HG03565 (cell line): ENCODE results near the gene PXDN.
A peak's percentile ranks its signal among the peaks of the same experiment; 100 is the strongest.

Experiments
- ATAC-seq: cut with Tn5 transposase; IDR thresholded peaks from one replicate; pipeline ENCODE4 v1.9.1; 2021; ENCODE audit warnings: mild to moderate bottlenecking, moderate library complexity; ENCODE audit not compliant: unreplicated experiment

The PXDN gene

DNA sequence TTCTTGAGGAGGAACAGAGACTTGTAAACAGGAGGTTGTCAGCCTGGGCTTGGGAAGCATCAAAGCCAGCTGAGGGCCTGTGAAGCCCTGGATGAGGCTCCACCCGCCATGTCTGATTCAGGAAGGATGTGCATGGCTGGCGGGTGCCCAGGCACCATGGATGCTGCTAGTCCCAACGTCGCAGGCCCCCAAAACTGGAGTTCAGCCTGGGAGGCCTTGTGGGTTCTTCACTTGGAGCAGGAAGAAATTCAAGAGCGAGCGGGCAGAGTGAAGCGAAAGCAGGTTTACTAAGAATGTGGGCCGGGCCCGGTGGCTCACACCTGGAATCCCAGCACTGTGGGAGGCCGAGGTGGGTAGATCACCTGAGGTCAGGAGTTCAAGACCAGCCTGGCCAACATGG lies 12.1 kb upstream of the PXDN start:
- no peak for ATAC-seq

DNA sequence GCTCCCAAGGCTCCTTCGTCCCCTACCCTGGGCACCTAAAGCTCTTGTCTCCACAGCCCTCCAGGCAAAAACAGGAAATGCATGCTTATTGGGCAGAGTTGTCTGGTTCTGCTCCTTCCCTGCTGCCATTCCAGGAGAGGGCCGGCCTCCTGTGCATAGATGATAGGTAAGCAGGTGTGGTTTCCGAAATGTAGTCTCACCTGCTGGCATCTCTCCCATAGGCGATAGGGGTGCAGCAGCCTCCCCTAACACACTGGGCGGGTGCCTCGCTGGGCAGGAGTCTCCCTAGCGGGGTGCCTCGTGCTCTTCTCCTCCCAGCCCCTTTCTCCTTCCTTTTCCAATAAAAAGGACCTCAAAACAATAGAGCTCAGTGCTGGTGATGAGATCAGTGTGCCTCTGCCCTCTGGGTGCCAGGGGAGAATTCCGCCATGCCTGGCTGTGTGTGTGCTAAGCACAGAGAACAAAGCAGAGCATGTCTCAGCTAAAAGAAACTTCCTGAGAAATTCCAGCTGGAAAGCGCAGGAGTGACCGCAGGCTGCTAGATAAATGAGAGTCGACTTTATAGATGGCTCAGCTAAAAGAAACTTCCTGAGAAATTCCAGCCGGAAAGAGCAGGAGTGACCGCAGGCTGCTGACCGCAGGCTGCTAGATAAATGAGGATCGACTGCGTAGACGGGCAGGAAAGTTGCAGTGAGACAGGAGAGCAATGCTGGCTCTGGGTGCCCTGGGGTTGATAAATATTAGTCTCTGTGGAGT lies 11.3 kb upstream of the PXDN start:
- ATAC-seq = no peak

DNA sequence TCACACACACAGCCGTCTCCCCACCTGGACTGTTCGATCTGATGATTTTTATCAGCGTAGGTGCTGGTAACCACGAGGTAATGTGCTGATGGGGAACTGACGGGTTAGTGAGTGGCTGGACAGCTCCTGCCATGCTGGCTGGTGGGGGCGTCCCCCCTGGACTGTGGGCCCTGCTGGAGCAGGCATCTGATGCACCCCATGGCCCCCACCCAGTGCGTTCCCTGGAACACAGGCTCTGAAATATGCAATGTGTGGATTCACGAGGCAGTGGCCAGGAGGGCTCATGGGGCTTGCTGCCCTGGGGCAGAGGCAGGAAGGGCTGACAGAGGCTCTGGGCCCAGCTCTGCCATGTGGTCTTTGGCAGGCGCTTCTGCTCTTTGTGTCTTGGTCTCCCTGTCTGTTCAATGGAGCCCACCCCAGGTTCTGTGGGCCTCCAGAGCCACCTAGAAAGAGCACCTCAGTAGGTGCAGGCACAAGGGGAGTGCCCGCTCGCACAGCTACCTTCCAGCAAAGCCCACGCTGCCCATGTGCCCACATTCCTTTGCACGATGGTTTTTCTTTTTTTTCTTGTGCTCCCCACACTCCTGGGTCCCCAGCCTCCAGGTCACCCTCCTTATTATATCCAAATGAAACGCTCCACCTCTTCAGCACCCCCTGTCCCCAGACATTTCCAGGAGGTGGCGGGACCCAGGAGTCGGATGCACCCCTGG lies 10.3 kb upstream of the PXDN start:
- ATAC-seq = no peak

DNA sequence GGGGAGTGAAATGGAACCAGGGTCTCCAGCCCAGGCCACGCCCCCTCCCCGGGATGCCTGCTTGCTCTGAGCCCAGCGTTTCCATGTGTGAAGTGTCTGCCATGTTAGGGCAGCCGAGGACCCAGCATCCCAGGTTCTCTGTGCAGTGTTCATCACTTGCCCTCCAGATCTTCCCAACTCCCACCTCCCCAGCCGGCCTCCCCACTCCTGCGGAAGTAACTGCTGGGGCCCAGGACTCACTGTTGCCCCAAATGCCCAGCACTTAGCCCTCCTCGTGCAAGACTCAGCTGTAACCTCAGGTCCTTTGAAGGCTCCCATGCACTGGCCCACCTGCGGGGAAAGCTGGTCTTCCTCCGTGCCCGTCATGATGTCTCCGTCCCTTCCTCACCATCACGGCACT lies 9.7 kb upstream of the PXDN start:
- no peak for ATAC-seq

DNA sequence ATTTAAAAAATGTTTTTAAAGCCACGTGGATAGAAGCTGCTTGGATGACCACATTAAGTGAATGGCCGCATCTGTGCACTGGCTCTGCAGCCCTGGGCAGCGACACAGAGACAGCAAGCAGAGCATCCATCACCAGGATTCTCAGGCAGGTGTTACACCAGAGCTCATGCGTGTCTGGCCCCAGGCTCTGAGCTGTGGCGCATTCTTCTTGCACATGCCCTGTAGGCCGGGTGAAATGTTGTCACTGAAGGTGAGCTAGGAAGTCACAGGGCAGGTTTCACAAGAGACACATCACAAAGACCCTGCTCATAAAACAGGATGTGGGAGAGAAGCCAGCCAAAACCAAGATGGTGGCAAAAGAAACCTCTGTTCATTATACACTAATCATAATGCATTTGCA lies 8.4 kb upstream of the PXDN start:
- ATAC-seq = no peak

DNA sequence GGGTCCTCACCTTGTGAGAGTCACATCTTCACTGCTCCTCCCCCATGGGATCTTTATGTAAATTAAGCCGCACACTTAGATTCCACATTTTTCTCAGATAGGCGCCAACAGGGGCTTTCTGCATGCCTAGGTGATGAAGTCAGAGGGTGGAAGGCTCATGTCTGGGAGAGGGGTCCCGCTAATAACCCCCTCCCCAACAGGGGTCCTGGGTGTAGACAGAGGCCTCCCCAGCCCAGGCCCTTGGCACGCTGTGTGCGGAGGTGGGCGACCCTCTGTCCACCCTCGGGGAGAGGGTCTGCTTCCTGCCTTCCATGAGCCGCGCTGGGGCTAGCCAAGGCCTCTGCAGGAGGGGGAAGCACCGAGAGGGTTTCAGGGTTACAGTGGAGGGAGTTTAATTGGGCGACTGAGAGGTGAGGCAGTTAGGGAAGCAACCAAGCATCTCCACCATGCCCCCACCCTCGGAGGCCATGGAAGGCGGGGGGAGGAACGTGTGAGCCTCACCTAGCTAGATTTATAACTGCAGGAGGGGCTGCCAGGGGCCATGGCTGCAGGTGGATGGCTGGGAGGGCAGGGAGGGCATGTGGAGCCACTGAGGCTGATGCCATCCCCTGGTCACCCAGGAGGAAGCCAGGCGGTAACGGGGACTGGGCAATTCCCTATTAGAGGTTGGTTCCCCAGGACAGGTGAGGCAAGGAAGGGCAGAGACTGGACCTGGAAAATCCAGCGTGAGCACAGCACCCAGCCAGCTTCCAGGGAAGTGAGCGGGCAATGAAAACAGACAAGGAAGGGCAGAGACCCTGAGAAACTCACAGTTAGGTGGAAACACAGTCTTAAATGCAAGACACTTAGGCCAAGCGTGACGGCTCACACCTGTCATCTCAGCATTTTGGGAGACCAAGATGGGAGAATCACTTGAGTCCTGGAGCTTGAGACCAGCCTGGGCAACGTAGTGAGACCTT lies 7.7 kb upstream of the PXDN start:
- ATAC-seq = no peak

DNA sequence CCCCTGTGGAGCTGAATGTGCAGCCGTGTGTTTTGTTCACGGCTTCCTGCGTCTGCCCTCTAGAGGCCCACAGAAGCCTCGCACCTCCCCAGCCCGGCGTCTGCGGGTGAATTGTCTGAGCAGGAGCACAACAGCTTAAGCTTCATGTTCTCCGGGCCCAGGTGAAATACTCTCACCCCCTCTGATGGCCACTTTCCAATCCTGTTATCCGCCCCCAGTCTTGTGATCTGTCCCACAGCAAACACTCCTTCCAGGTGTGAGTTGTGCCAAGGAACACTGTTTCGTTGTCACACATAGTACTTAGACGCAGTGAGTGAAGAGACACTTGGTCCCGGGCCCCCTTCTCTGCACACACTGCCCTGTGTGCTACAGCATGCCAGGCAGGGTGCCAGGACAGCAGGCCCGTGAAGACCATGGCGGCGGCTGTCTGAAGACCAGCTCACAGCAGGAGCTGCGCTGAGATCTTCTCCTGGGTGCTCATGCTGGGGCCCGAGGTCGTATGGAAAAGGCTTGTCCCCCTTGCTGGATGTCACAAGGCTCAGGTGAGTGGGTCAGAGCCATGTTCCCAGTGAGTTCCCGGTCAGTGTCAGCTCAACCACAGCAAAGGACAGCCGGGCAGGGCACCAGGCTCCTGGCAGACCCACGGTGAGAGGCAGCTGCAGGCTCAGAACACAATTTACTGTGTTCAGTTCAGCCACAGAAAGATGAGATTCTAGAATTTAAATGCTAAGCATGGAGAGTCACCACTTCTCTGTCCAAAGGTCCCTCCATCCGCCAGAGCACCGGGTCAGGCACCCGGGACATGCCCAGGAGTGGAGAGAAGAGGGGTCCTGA lies 6.8 kb upstream of the PXDN start:
- ATAC-seq = peak; percentile 69

DNA sequence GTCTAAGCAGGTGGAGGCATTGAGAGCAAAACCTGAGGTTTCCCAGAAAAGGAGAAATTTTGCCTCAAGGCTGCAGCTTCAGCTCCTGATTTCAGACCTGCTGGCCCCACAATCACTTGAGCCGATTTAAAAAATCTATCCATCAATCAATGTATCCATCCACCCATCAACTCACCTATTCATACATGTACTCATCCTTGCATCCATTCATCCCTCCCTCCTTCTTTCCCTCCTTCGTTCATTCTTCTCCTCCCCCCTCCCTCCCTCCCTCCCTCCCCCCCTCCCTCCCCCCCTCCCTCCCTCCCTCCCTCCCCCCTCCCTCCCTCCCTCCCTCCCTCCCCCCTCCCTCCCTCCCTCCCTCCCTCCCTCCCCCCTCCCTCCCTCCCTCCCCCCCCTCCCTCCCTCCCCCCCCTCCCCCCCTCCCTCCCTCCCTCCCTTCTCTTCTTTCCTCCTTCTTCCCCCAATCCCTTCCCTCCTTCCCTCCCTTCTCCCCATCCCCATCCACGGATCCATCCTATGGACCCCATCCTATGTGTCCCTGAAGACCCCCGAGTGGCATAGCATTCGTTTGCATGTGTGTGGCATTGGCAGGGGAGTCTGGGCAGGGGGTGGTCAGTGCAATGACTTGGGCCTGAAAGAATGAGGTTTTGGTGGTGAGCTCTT lies 6.1 kb upstream of the PXDN start:
- ATAC-seq = no peak

DNA sequence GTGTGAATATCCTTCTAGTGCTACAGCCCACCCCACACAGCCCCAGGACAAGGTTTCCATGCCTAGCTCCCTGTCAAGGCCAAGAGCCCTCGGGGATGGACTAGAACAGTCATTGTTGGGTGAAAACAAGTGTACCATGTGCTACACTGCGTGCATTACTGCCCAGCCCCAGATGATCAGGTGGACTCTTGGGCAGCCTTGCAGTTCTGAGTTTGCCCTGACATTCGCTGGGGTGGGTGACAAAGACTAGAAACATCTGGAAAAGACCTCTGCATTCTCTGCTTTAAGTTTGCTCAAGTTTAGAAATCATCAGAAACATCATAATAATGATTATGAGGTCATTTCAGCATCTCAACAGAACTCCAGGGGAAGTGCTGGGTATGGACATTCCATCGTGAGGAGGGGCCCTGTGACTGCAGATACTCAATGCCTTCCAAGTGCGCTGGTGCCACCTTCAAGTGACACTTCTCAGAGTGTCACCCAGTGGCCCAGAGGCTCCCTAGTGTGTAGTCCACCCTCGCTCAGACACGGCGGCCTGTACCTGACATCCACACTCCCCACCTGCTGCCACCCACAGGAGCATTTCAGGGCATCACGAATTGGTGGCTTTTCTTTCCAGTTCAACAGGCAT lies 5.3 kb upstream of the PXDN start:
- ATAC-seq = no peak

DNA sequence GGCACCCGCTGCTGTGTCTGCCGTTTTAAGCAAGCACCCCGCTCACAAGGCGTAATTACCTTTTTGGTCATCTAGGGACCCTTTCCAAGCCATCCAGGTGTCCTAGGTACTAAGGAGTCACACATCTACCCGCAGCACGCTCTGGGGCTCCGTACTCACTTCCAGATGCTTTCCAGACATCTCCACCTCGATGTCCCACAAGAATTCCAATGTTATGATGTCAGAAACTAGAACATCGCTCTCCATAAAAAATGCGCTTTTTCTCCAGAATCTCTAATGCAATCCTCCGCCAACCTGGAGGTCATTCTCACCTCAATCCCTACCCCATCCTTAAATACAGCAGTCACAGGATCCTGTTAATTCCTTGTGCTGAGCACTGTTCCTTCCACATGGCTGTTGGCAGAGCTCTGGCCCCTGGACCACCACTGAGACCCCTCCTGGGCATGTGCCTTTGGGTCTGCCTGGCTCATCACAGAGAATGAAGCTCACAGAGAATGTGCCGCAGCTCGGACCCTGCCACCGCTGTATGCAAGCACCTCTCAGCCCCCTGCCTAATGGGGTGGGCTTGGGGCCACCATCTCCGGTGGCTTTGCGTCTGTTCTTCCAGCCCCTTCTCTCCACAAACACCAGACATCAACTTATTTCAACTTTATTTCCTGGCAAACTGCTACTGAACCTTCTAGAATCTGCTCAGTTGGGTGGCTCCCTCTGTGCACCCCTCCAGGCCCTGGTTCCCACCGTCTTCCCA lies 4.6 kb upstream of the PXDN start:
- ATAC-seq = no peak

DNA sequence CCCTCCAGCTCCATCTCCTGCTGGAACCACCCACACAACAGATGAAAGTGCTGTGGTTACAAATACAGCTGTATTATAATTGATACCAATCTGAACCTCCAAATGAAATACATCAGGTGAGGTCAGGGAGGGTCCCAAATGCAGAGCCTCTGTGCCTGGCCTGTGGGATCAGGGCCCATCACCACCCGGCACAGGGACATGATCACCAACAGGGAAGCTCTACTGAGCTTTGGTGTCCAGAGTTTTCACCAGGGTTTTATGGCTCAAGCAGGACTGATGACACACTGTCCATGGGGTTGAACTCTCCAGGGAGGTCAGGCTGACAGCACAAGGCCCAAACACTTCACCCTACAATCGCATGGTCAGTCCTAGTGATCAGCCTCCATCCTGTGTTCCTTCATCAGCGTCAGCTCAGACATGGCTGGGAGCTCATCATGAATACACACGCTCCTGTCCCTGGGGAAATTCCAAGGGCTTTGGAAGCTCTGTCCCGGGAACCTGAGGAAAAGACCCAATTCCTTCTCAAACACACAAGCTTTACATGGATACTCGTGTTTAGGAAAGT lies 3.9 kb upstream of the PXDN start:
- no peak for ATAC-seq

DNA sequence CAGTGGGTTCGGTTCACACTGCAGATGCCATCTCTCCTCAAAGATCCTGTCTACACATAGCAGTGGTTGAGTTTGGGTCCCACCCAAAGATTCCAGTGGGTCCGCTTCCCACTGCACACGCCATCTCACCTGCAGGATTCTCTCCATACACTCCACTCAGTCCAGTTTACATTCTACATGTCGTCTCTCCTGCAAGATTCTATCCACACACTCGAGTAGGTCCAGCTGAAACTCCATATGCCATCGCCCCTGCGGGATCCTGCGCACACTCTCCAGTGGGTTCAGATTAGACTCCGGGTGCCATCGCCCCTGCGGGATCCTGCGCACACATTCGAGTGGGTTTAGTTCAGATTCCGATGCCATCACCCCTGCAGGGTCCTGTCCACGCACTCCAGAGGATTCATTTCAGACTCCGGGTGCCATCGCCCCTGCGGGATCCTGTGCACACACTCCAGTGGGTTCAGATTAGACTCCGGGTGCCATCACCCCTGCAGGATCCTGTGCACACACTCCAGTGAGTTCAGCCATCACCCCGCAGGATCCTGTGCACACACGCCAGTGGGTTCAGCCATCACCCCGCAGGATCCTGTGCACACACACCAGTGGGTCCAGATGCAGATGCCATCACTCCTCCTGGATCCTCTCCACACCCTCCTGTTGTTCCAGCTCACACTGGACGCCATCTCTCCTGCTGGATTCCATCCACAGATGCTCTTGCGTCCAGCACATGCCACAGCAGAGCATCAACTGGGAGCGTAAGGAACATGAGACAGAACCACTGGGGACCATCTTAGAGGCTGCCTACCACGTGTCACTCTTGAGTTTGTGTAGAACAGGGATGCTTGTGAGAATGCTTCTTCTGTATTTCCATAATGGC lies 3.0 kb upstream of the PXDN start:
- no peak for ATAC-seq

DNA sequence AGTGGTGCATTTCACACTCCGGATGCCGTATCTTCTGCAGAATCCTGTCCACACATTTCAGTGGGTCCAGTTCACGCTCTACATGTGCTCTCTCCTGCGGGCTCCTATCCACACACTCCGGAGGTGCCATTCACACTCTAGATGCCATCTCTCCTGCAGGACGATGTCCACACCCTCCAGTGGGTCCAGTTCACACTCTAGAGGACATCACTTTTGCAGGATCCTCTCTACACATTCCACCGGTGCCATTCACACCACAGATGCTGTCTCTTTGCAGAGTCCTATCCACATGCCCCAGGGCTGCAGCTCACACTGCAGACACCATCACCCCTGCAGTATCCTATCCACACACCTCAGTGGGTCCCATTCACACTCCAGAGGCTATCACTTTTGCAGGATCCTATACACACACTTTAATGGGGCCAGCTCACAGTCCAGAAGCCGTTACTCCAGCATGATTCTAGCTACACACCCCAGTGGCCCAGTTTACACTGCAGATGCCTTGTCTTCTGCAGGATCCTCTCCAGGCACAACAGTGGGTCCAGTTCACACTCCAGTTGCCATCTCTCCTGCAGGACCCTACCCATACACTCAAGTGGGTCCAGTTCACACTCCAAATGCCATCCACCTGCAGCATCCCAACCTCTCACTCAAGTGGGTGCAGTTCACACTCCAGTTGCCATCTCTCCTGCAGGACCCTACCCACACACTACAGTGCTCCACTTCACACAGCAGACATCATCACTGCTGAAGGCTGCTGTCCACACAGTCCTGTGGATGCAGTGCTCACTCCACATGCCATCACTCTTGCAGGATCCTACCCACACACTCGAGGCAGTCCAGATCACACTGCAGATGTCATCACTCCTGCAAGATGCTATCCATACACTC lies 2.1 kb upstream of the PXDN start:
- ATAC-seq = no peak

DNA sequence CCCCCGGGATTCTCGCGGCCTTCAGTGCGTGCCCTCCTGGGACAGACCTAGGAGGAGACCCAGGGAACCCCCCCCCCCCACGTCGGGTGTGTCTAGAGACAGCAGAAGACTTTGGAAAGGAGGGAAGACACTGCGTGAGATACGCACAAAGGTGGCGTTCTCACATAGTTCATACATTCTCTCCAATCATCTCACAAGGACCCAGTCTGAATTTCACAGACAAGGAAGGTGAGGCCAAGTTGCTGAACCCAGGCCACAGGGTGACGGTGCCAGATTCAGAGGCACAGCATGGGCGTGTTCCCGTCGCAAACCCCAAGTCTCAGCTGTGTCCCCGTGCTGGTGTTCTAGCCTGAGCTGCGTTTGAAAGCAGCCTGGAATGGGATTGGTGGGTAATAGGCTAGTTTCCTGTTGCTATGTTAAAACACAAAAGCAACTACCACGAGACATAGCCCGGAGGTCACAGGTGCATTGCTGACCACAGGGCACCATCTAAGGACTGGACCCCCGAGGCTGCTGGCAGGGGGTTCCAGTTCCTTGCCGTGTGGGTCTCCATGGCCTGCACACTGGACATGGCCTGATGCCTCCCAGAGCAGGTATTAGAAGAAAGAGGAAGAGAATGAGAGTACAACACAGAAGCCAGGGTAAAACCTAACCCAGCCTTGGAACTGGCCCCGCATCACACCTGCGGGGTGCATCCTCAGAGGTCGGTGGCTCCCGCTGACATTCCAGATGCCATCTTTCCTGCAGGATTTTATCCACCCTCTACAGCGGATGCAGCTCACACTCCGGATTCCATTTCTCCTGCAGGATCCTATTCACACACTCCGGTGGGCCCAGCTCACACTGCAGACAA lies 1.1 kb upstream of the PXDN start:
- ATAC-seq = no peak

DNA sequence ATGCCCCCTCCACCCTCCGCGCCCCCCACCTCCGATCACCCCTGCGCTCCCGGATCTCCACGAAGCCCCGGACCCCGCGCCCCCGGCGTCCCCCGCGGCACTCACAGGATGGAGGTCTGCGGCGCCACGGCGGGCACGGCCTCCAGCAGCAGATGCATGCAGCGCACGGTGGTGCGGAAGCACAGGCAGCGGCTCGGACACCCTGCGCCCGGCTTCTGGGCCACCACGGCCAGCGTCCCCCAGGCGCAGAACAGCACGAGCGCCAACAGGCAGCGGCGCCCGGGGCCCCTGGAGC lies 217 bp downstream of the PXDN start:
- no peak for ATAC-seq
